Mucosa of descending colon (tissue), 3 donors: ENCODE data around the gene MYO5C. TPM values are rescaled to one million over a fixed set of nuclear protein-coding genes. Genes with fewer than 3 reads are reported as not detected.
A peak's percentile ranks its signal among the peaks of the same experiment; 100 is the strongest.

Experiments
- ATAC-seq: fragments of 200-7000 bp; cut with Tn5 transposase; one replicate; pipeline ENCODE4 v1.9.1; 2020; ENCODE audit warnings: mild to moderate bottlenecking, moderate library complexity
- DNase-seq, 3 donors: peaks; one replicate each; pipeline ENCODE4 v3.0.0-alpha.2; 2020
- H3K36me3 ChIP-seq: fragments of 200-600 bp; one replicate; pipeline ENCODE4 v1.8.0; 2021; ENCODE audit warnings: low read depth, mild to moderate bottlenecking
- H3K4me1 ChIP-seq: fragments of 200-600 bp; one replicate; pipeline ENCODE4 v1.8.0; 2021; ENCODE audit warnings: low read depth, mild to moderate bottlenecking
- H3K4me3 ChIP-seq: fragments of 200-600 bp; one replicate; pipeline ENCODE4 v1.8.0; 2021; ENCODE audit warnings: mild to moderate bottlenecking
- H3K9me3 ChIP-seq: fragments of 200-600 bp; one replicate; pipeline ENCODE4 v1.8.0; 2021; ENCODE audit warnings: mild to moderate bottlenecking
- CTCF ChIP-seq: fragments of 200-600 bp; IDR thresholded peaks from one replicate; pipeline ENCODE4 v1.8.0; 2022; ENCODE audit warnings: antibody characterized with exemption, mild to moderate bottlenecking
- intact Hi-C, 2 donors: fragments of 100-400 bp; cut with DNase I in 1 of 2; cut with micrococcal nuclease in 1 of 2; formaldehyde crosslinking; loops; one replicate each; pipeline versions ENCODE4 v1.11.0 to v1.11.1; 2022; cut with DNase I, micrococcal nuclease
- total RNA-seq, 3 donors: library from RNA; stranded (reverse); fragmentation: NEBNext Ultra II Directional in 2 of 3; extraction: Animal tissue kit (Norgen Biotek cat#: 25700) in 2 of 3; gene quantifications; one replicate each; pipeline versions ENCODE4 v1.2.1 to v1.2.4, GENCODE V29; 2021 to 2023
- donor health status: DM: no; HTN: no; CAD: no; lungs with moderate emphysema.
- donor health status: DM: no; HTN: no; CAD: no.
- donor health status: DM: no; HTN: yes; CAD: no.

MYO5C gene
- total RNA-seq, 3 donors from 2014 or later, result 46.6 to 90.0 (median 81.6) TPM

DNA sequence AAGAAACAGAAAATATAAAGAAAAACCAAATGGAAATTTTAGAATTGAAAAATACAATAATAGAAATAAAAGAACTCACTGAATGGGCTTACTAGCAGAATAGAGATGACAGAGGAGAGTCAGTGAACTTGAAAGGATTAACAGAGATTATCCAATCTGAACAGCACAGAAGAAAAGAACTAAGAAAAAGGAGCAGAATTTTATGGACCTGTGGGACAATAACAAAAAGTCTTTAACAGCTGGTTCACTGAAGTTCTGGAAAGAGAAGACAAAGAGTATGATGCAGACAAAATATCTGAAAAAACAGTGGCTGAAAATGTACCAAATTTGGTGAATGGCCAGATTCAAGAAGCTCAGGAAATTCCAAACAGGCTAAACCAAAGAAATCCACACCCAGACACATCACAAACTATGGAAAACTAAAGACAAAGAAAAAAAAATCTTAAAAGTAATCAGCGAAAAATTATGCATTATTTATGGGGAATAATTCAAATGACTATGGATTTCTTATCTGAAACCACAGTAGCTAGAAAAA lies 94.7 kb downstream of the MYO5C start:
- DNase-seq, result no peak
- no peaks in the 10 kb centered on the region for H3K36me3 ChIP-seq
- no peak for ATAC-seq
- TF ChIP-seq CTCF, result no peak
- H3K4me3 ChIP-seq, result no peak overlapping the region
- H3K4me1 ChIP-seq, result no peaks in the 10 kb centered on the region
- no peaks in the 10 kb centered on the region for H3K9me3 ChIP-seq
- intact Hi-C loops, result no loop called here

GRCh38 chr15:52199271-52199670 lies 96.3 kb downstream of the MYO5C start:
- intact Hi-C loops, result no loop called here
- ATAC-seq, result no peak
- Histone ChIP-seq H3K9me3 (no peaks in the 10 kb centered on the region), H3K4me3 (no peak overlapping the region), H3K36me3 (no peaks in the 10 kb centered on the region), H3K4me1 (no peaks in the 10 kb centered on the region)
- TF ChIP-seq CTCF, result no peak
- no peak for DNase-seq

- DNase-seq, result no peak
- no peak for ATAC-seq
- Histone ChIP-seq H3K4me1 (no peaks in the 10 kb centered on the region), H3K36me3 (no peaks in the 10 kb centered on the region), H3K9me3 (no peaks in the 10 kb centered on the region), H3K4me3 (no peak overlapping the region)
- TF ChIP-seq CTCF, result no peak
- intact Hi-C loops, result no loop called here
Measured at GRCh38 chr15:52196891-52197290, 98.7 kb downstream of the MYO5C start.

- no peaks in the 10 kb centered on the region for H3K4me1 ChIP-seq
- H3K4me3 ChIP-seq, result no peak overlapping the region
- intact Hi-C loops, result no loop called here
- no peaks in the 10 kb centered on the region for H3K9me3 ChIP-seq
- no peak for TF ChIP-seq CTCF
- H3K36me3 ChIP-seq, result no peaks in the 10 kb centered on the region
- no peak for ATAC-seq
- no peak for DNase-seq
Measured at GRCh38 chr15:52193791-52194190, 101.8 kb downstream of the MYO5C start.

DNA sequence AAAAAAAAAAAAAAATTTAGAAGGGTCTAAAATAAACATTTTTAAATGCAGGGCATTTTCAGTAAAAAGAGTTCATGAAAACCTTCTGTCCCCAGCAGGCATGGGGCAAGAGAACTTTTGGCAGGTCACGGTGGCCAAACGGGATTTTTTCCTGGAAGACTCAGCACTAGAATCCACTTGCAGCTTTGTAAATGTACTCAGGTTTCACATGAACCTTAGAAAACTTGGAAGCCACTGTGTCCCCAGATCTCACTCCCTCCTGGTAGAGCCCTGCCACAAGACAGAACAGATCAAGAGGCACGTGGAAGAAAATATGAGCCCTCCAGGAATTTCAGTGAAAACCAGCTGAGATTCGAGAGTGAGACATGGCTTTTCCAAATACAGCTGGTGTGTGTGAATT lies 102.3 kb downstream of the MYO5C start:
- no peaks in the 10 kb centered on the region for H3K36me3 ChIP-seq
- TF ChIP-seq CTCF, result no peak
- no peak for DNase-seq
- no peaks in the 10 kb centered on the region for H3K9me3 ChIP-seq
- intact Hi-C loops, result no loop called here
- ATAC-seq, result no peak
- H3K4me3 ChIP-seq, result no peak overlapping the region
- no peaks in the 10 kb centered on the region for H3K4me1 ChIP-seq

GRCh38 chr15:52191207-52191606 lies 104.4 kb downstream of the MYO5C start, which contains the start of gene GNB5:
GNB5 (minus strand) TSS chr15:52191392; CDS start chr15:52184676, 6,716 bp downstream.
- ATAC-seq, result peak; percentile 22
- H3K4me1 ChIP-seq, result no peaks in the 10 kb centered on the region
- intact Hi-C loops, result no loop called here
- no peak for TF ChIP-seq CTCF
- no peak within 1 kb of the TSS for H3K4me3 ChIP-seq
- no peaks in the 10 kb centered on the region for H3K9me3 ChIP-seq
- H3K36me3 ChIP-seq, result no peaks in the 10 kb centered on the region
- DNase-seq, result no peak
